GM21737 (cell line): Measurements from ENCODE around the gene IRF4.

ENCODE experiments used
- ATAC-seq: cut with Tn5 transposase; IDR thresholded peaks from one replicate; pipeline ENCODE4 v1.9.1; 2021; ENCODE audit warnings: mild to moderate bottlenecking, moderate library complexity; ENCODE audit not compliant: unreplicated experiment

The IRF4 gene

GRCh38 chr6:395432-396125, 4.0 kb downstream of the IRF4 start:
- ATAC-seq: no peak

- no peak for ATAC-seq
These were observed 4.6 kb downstream of the IRF4 start for GRCh38 chr6:396126-396520.

- ATAC-seq: no peak
These were observed 5.5 kb downstream of the IRF4 start for GRCh38 chr6:397056-397455.

GRCh38 chr6:397604-398003, 6.1 kb downstream of the IRF4 start:
- no peak for ATAC-seq

GRCh38 chr6:398065-398464, 6.5 kb downstream of the IRF4 start:
- ATAC-seq: no peak

- ATAC-seq: no peak
These were observed 7.1 kb downstream of the IRF4 start for GRCh38 chr6:398558-399078.

- no peak for ATAC-seq
These were observed 8.4 kb downstream of the IRF4 start for GRCh38 chr6:399785-400534.

- ATAC-seq: no peak
These were observed 9.3 kb downstream of the IRF4 start for GRCh38 chr6:400815-401214.

- ATAC-seq: no peak
These were observed 9.9 kb downstream of the IRF4 start for GRCh38 chr6:401239-401993.

GRCh38 chr6:401994-402640, 10.6 kb downstream of the IRF4 start:
- ATAC-seq: no peak

GRCh38 chr6:402901-403658, 11.5 kb downstream of the IRF4 start:
- no peak for ATAC-seq

GRCh38 chr6:403659-404655, 12.4 kb downstream of the IRF4 start:
- no peak for ATAC-seq

- no peak for ATAC-seq
These were observed 13.3 kb downstream of the IRF4 start for GRCh38 chr6:404685-405423.

- ATAC-seq: no peak
These were observed 16.6 kb downstream of the IRF4 start for GRCh38 chr6:408148-408547.

GRCh38 chr6:408599-409102, 17.1 kb downstream of the IRF4 start:
- no peak for ATAC-seq

GRCh38 chr6:409370-409972, 17.9 kb downstream of the IRF4 start:
- no peak for ATAC-seq

- no peak for ATAC-seq
These were observed 19.2 kb downstream of the IRF4 start for GRCh38 chr6:410555-411395.
